BJ (cell line): ENCODE measurements around the gene KLHL11. TPM values are rescaled to one million over a fixed set of nuclear protein-coding genes. Genes with fewer than 3 reads are reported as not detected.

Experiments used
- CTCF ChIA-PET: fragments of 350-600 bp; formaldehyde crosslinking; extraction: SDS; loops from one replicate; lab custom pipeline; 2021; ENCODE audit warnings: antibody characterized with exemption, inconsistent platforms; lab: Yijun Ruan, JAX
- POLR2A ChIA-PET: fragments of 300-600 bp; sonication (Branson Sonifier 250); formaldehyde crosslinking; extraction: SDS; loops from one replicate; lab custom pipeline; 2021; ENCODE audit warnings: antibody characterized with exemption; lab: Charles Lee
- DNase-seq: peaks from one replicate; pipeline ENCODE4 v3.0.0-alpha.2; 2011; ENCODE audit warnings: low read depth
- H3K27me3 ChIP-seq: 2 replicates; pipeline ENCODE4 v1.6.0; 2011; ENCODE audit warnings: low read length; ENCODE audit not compliant: control insufficient read depth, insufficient read depth
- H3K36me3 ChIP-seq: 2 replicates; pipeline ENCODE4 v1.5.1; 2011; ENCODE audit warnings: low read length; ENCODE audit not compliant: control insufficient read depth, insufficient read depth
- H3K4me3 ChIP-seq: 2 replicates; pipeline ENCODE4 v1.5.1; 2011; ENCODE audit warnings: low read depth, mild to moderate bottlenecking, control low read depth, low read length
- polyA plus RNA-seq: library from polyadenylated mRNA; depleted of rRNA; stranded (reverse); fragments of >200 nt; gene quantifications from 2 replicates; pipeline ENCODE4 v1.2.3, GENCODE V29; 2011; rRNA removed
- small RNA-seq: library from RNA; depleted of rRNA; stranded (forward); fragments of <200 nt; gene quantifications from one replicate; pipeline ENCODE3, GENCODE V24; 2012; ENCODE audit warnings: low replicate concordance, low read depth; ENCODE audit not compliant: insufficient read length
- TF ChIP-seq, protein P1 (sequence below): IDR thresholded peaks from 2 replicates; pipeline ENCODE4 v1.5.1; 2011; ENCODE audit warnings: low read depth, mild to moderate bottlenecking, control low read depth, inconsistent platforms, low read length, moderate library complexity; ENCODE audit not compliant: insufficient read depth

The KLHL11 gene
- polyA plus RNA-seq, 1 experiment: 5.5 TPM

- Histone ChIP-seq H3K36me3 (peaks cover 14% of the 10 kb centered on the region), H3K27me3 (no peaks in the 10 kb centered on the region), H3K4me3 (no peak overlapping the region)
- ChIA-PET CTCF (interaction anchor here (0.6 to 0.9 kb wide), 2 partner anchors 14 to 69 kb away, joined by 3 read pairs; no protein-coding TSS in a partner anchor), POLR2A (no interaction called here)
- TF ChIP-seq, protein P1, sequence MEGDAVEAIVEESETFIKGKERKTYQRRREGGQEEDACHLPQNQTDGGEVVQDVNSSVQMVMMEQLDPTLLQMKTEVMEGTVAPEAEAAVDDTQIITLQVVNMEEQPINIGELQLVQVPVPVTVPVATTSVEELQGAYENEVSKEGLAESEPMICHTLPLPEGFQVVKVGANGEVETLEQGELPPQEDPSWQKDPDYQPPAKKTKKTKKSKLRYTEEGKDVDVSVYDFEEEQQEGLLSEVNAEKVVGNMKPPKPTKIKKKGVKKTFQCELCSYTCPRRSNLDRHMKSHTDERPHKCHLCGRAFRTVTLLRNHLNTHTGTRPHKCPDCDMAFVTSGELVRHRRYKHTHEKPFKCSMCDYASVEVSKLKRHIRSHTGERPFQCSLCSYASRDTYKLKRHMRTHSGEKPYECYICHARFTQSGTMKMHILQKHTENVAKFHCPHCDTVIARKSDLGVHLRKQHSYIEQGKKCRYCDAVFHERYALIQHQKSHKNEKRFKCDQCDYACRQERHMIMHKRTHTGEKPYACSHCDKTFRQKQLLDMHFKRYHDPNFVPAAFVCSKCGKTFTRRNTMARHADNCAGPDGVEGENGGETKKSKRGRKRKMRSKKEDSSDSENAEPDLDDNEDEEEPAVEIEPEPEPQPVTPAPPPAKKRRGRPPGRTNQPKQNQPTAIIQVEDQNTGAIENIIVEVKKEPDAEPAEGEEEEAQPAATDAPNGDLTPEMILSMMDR: no peak
- DNase-seq: no peak
These were observed 58.4 kb downstream of the KLHL11 start for GRCh38 chr17:41806685-41807445.

Small RNA genes within 50 kb of the gene (small RNA-seq; reads per million reads assigned to genes)
- not detected for gene AC125257.2

Other genes with a start within 250 kb of the KLHL11 start
- 25.2 and 34.7 TPM in 2 replicates for gene KRT17, start 240.8 kb downstream of the KLHL11 start, polyA plus RNA-seq
- gene EIF1, start 176.5 kb downstream of the KLHL11 start, polyA plus RNA-seq: 251 and 479 TPM in 2 replicates
- not detected in 2 replicates for gene GAST, start 153.1 kb downstream of the KLHL11 start, polyA plus RNA-seq
- gene HAP1, start 130.8 kb downstream of the KLHL11 start, polyA plus RNA-seq: 0.05 and 0.10 TPM in 2 replicates
- 7.3 and 9.4 TPM in 2 replicates for gene JUP, start 78.7 kb downstream of the KLHL11 start, polyA plus RNA-seq
- gene P3H4, start 53.5 kb downstream of the KLHL11 start, polyA plus RNA-seq: 64.4 and 82.8 TPM in 2 replicates
- gene FKBP10, start 52.4 kb downstream of the KLHL11 start, polyA plus RNA-seq: 885 and 1,571 TPM in 2 replicates
- 88.3 and 123 TPM in 2 replicates for gene NT5C3B, start 29.2 kb downstream of the KLHL11 start, polyA plus RNA-seq
- gene KLHL10, start 27.6 kb downstream of the KLHL11 start, polyA plus RNA-seq: 0.15 and 0.74 TPM in 2 replicates
- gene ACLY, start 53.5 kb upstream of the KLHL11 start, polyA plus RNA-seq: 118 and 170 TPM in 2 replicates
- gene ODAD4, start 65.2 kb upstream of the KLHL11 start, polyA plus RNA-seq: 0.61 and 0.92 TPM in 2 replicates
- gene CNP, start 101.4 kb upstream of the KLHL11 start, polyA plus RNA-seq: 53.5 and 66.2 TPM in 2 replicates
- 41.1 and 46.9 TPM in 2 replicates for gene DNAJC7, start 152.0 kb upstream of the KLHL11 start, polyA plus RNA-seq
- 55.9 and 81.4 TPM in 2 replicates for gene NKIRAS2, start 154.7 kb upstream of the KLHL11 start, polyA plus RNA-seq
- 0.07 and 0.11 TPM in 2 replicates for gene C17orf113, start 185.2 kb upstream of the KLHL11 start, polyA plus RNA-seq
- gene ZNF385C, start 233.1 kb upstream of the KLHL11 start, polyA plus RNA-seq: 0.04 TPM in 1 of 2 replicates, not detected in the other
- 11.6 and 18.0 TPM in 2 replicates for gene DHX58, start 247.3 kb upstream of the KLHL11 start, polyA plus RNA-seq